Coronary artery (tissue), 2 donors: ENCODE results near the gene BLOC1S4.

Source experiments
- DNase-seq: peaks from one replicate; pipeline ENCODE4 v3.0.0-alpha.2; 2017; ENCODE audit warnings: low spot score
- H3K27ac ChIP-seq, 2 donors: fragments of 200-600 bp; sonication (generic); one replicate each; pipeline ENCODE4 v1.5.1; 2016 to 2019
- H3K4me3 ChIP-seq: fragments of 200-600 bp; sonication (generic); 2 replicates; pipeline ENCODE4 v1.5.1; 2016; ENCODE audit warnings: mild to moderate bottlenecking, moderate library complexity
- CTCF ChIP-seq: fragments of 200-600 bp; sonication (generic); IDR thresholded peaks from one replicate; pipeline ENCODE4 v1.5.1; 2019; ENCODE audit warnings: antibody characterized with exemption

The BLOC1S4 gene

GRCh38 chr4:6727943-6728250, 11.9 kb downstream of the BLOC1S4 start:
- no peak for DNase-seq
- TF ChIP-seq CTCF: no peak
- Histone ChIP-seq H3K4me3 (no peak overlapping the region), H3K27ac (no peak overlapping the region)

GRCh38 chr4:6728320-6729029, 12.5 kb downstream of the BLOC1S4 start:
- DNase-seq: no peak
- no peak overlapping the region for H3K4me3 ChIP-seq
- H3K27ac ChIP-seq: no peak overlapping the region
- TF ChIP-seq CTCF: no peak

GRCh38 chr4:6730603-6731317, 14.8 kb downstream of the BLOC1S4 start:
- peak; percentile 70 for DNase-seq
- Histone ChIP-seq H3K27ac (peak overlapping the region in 1 of 2 donors; percentile 71), H3K4me3 (no peak overlapping the region)
- no peak for TF ChIP-seq CTCF

GRCh38 chr4:6731318-6731675, 15.3 kb downstream of the BLOC1S4 start:
- TF ChIP-seq CTCF: no peak
- Histone ChIP-seq H3K4me3 (no peak overlapping the region), H3K27ac (peak overlapping the region in 1 of 2 donors; percentile 71)
- DNase-seq: peak; percentile 68

- H3K4me3 ChIP-seq: no peak overlapping the region
- no peak for TF ChIP-seq CTCF
- H3K27ac ChIP-seq: peak overlapping the region in 1 of 2 donors; percentile 71
- no peak for DNase-seq
Measured at GRCh38 chr4:6731780-6732179, 15.8 kb downstream of the BLOC1S4 start.

GRCh38 chr4:6732441-6733357, 16.7 kb downstream of the BLOC1S4 start:
- TF ChIP-seq CTCF: no peak
- DNase-seq: peak; percentile 89
- peak overlapping the region; percentile 61 to 66 for H3K27ac ChIP-seq
- H3K4me3 ChIP-seq: no peak overlapping the region
